Neural progenitor cell (in vitro differentiated cells): Measurements from ENCODE around the gene EFCAB10. TPM values are rescaled to one million over a fixed set of nuclear protein-coding genes. Genes with fewer than 3 reads are reported as not detected.

ENCODE experiments used
- DNase-seq: peaks from one replicate; pipeline ENCODE4 v3.0.0-alpha.2; 2016; ENCODE audit warnings: low spot score
- H2AFZ ChIP-seq: fragments of 200-600 bp; sonication (generic); replicated peaks from 2 replicates; pipeline ENCODE4 v1.6.1; 2016; ENCODE audit warnings: antibody characterized with exemption
- H3F3A ChIP-seq: fragments of 200-600 bp; sonication (generic); 2 replicates; pipeline ENCODE4 v1.6.1; 2016; ENCODE audit warnings: antibody characterized with exemption, low read depth
- H3K27ac ChIP-seq: fragments of 200-600 bp; sonication (generic); 2 replicates; pipeline ENCODE4 v1.5.1; 2016; ENCODE audit warnings: mild to moderate bottlenecking
- H3K27me3 ChIP-seq: fragments of 200-600 bp; sonication (generic); 2 replicates; pipeline ENCODE4 v1.6.1; 2016; ENCODE audit warnings: mild to moderate bottlenecking, moderate library complexity
- H3K36me3 ChIP-seq: fragments of 200-600 bp; sonication (generic); 2 replicates; pipeline ENCODE4 v1.5.1; 2016
- H3K4me1 ChIP-seq: fragments of 200-600 bp; sonication (generic); 2 replicates; pipeline ENCODE4 v1.6.1; 2016; ENCODE audit warnings: mixed run types
- H3K4me2 ChIP-seq: fragments of 200-600 bp; sonication (generic); 2 replicates; pipeline ENCODE4 v1.6.1; 2016
- H3K4me3 ChIP-seq: fragments of 200-600 bp; sonication (generic); 2 replicates; pipeline ENCODE4 v1.5.1; 2016
- H3K79me2 ChIP-seq: fragments of 200-600 bp; sonication (generic); 2 replicates; pipeline ENCODE4 v1.6.1; 2016; ENCODE audit warnings: low read depth
- H3K9ac ChIP-seq: fragments of 200-600 bp; sonication (generic); 2 replicates; pipeline ENCODE4 v1.6.1; 2016
- H3K9me3 ChIP-seq: fragments of 200-600 bp; sonication (generic); 2 replicates; pipeline ENCODE4 v1.5.1; 2016; ENCODE audit warnings: low read depth
- H4K20me1 ChIP-seq: fragments of 200-600 bp; sonication (generic); 2 replicates; pipeline ENCODE4 v1.6.1; 2016; ENCODE audit warnings: low read depth
- H3K27ac Mint-ChIP-seq: 3 replicates; pipeline ENCODE4 v1.8.0; 2021; ENCODE audit warnings: mixed read lengths
- H3K27me3 Mint-ChIP-seq: 2 replicates; pipeline ENCODE4 v1.8.0; 2022; ENCODE audit warnings: low read depth, mild to moderate bottlenecking, inconsistent platforms, moderate library complexity, mixed read lengths; ENCODE audit not compliant: insufficient read depth
- H3K36me3 Mint-ChIP-seq: 3 replicates; pipeline ENCODE4 v1.8.0; 2021; ENCODE audit warnings: mixed read lengths
- H3K4me1 Mint-ChIP-seq: 3 replicates; pipeline ENCODE4 v1.8.0; 2021; ENCODE audit warnings: mixed read lengths
- H3K4me3 Mint-ChIP-seq: 3 replicates; pipeline ENCODE4 v1.8.0; 2021; ENCODE audit warnings: mild to moderate bottlenecking, moderate library complexity, mixed read lengths
- H3K9me3 Mint-ChIP-seq: 3 replicates; pipeline ENCODE4 v1.8.0; 2020; ENCODE audit warnings: mixed read lengths
- EZH2 ChIP-seq: fragments of 200-600 bp; sonication (generic); IDR thresholded peaks from 2 replicates; pipeline ENCODE4 v1.6.1; 2017; ENCODE audit warnings: antibody characterized with exemption, mild to moderate bottlenecking, moderate library complexity
- EZH2phosphoT487 ChIP-seq: fragments of 200-600 bp; sonication (generic); IDR thresholded peaks from 2 replicates; pipeline ENCODE4 v1.6.1; 2017; ENCODE audit warnings: antibody characterized with exemption
- total RNA-seq: library from RNA; depleted of rRNA; stranded (reverse); fragments of >200 nt; gene quantifications from 2 replicates; pipeline ENCODE4 v1.2.3, GENCODE V29; 2015; ENCODE audit warnings: low replicate concordance
- TF ChIP-seq, protein P1 (sequence below): fragments of 200-600 bp; sonication (generic); IDR thresholded peaks from 2 replicates; pipeline ENCODE4 v1.5.1; 2017; ENCODE audit warnings: antibody characterized with exemption, mild to moderate bottlenecking

Gene EFCAB10
- total RNA-seq, 1 donor from 2014 or later: 5.0 TPM

DNA sequence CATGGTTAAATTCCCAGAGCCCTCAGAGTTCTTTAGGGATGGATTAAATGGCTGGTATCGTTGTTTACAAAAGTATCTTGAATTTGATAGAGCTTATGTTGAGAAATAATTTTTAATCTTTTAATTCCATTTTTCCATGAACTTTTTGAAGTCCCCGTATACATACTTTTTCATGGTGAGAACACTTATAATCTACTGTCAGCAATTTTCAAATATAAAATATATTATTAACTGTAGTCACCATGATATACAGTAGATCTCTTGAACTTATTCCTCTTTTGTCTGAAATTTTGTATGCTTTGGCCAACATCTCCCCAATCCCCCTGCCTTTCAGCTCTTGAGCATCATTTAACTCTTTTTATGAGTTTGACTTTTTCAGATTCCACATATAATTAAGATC lies 9.4 kb downstream of the EFCAB10 start:
- TF ChIP-seq EZH2phosphoT487: no peak
- TF ChIP-seq, protein P1, sequence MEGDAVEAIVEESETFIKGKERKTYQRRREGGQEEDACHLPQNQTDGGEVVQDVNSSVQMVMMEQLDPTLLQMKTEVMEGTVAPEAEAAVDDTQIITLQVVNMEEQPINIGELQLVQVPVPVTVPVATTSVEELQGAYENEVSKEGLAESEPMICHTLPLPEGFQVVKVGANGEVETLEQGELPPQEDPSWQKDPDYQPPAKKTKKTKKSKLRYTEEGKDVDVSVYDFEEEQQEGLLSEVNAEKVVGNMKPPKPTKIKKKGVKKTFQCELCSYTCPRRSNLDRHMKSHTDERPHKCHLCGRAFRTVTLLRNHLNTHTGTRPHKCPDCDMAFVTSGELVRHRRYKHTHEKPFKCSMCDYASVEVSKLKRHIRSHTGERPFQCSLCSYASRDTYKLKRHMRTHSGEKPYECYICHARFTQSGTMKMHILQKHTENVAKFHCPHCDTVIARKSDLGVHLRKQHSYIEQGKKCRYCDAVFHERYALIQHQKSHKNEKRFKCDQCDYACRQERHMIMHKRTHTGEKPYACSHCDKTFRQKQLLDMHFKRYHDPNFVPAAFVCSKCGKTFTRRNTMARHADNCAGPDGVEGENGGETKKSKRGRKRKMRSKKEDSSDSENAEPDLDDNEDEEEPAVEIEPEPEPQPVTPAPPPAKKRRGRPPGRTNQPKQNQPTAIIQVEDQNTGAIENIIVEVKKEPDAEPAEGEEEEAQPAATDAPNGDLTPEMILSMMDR: no peak
- no peak for TF ChIP-seq EZH2
- Mint-ChIP-seq H3K4me1 (no peaks in the 10 kb centered on the region), H3K27ac (no peak overlapping the region), H3K27me3 (peaks cover 5% of the 10 kb centered on the region), H3K36me3 (peaks cover 5% of the 10 kb centered on the region), H3K4me3 (no peak overlapping the region), H3K9me3 (peaks cover 2% of the 10 kb centered on the region)
- H3F3A ChIP-seq: no peaks in the 10 kb centered on the region
- no peaks in the 10 kb centered on the region for H3K27me3 ChIP-seq
- no peak overlapping the region for H3K4me2 ChIP-seq
- H3K9ac ChIP-seq: no peak overlapping the region
- no peaks in the 10 kb centered on the region for H4K20me1 ChIP-seq
- no peak overlapping the region for H3K27ac ChIP-seq
- DNase-seq: no peak
- H3K9me3 ChIP-seq: no peaks in the 10 kb centered on the region
- peaks cover 4% of the 10 kb centered on the region for H3K36me3 ChIP-seq
- H3K4me3 ChIP-seq: no peak overlapping the region
- no peak overlapping the region for H2AFZ ChIP-seq
- H3K4me1 ChIP-seq: no peaks in the 10 kb centered on the region
- no peaks in the 10 kb centered on the region for H3K79me2 ChIP-seq

GRCh38 chr7:105567821-105568220 lies 13.5 kb downstream of the EFCAB10 start:
- Mint-ChIP-seq H3K27ac (no peak overlapping the region), H3K4me3 (no peak overlapping the region), H3K4me1 (no peaks in the 10 kb centered on the region), H3K9me3 (no peaks in the 10 kb centered on the region), H3K36me3 (peaks cover 12% of the 10 kb centered on the region), H3K27me3 (no peaks in the 10 kb centered on the region)
- Histone ChIP-seq H4K20me1 (no peaks in the 10 kb centered on the region), H3F3A (no peaks in the 10 kb centered on the region), H3K79me2 (no peaks in the 10 kb centered on the region), H3K36me3 (peaks cover 9% of the 10 kb centered on the region), H3K4me1 (no peaks in the 10 kb centered on the region), H3K4me2 (no peak overlapping the region), H3K27ac (no peak overlapping the region), H3K9me3 (no peaks in the 10 kb centered on the region), H3K27me3 (no peaks in the 10 kb centered on the region), H3K4me3 (no peak overlapping the region), H3K9ac (no peak overlapping the region), H2AFZ (no peak overlapping the region)
- DNase-seq: no peak
- no peak for TF ChIP-seq EZH2phosphoT487
- TF ChIP-seq EZH2: no peak
- TF ChIP-seq, protein P1: no peak

- no peaks in the 10 kb centered on the region for H4K20me1 ChIP-seq
- Mint-ChIP-seq H3K27me3 (no peaks in the 10 kb centered on the region), H3K36me3 (peaks cover 12% of the 10 kb centered on the region)
Measured at GRCh38 chr7:105567024-105567423, 14.3 kb downstream of the EFCAB10 start.

More at GRCh38 chr7:105567024-105567423, 14.3 kb downstream of the EFCAB10 start:
- Histone ChIP-seq H3K36me3 (peaks cover 9% of the 10 kb centered on the region), H3K9ac (no peak overlapping the region), H3K79me2 (no peaks in the 10 kb centered on the region), H3F3A (no peaks in the 10 kb centered on the region), H3K4me1 (no peaks in the 10 kb centered on the region), H3K4me3 (no peak overlapping the region), H3K27me3 (no peaks in the 10 kb centered on the region), H3K9me3 (no peaks in the 10 kb centered on the region), H2AFZ (no peak overlapping the region), H3K27ac (no peak overlapping the region), H3K4me2 (no peak overlapping the region)
- no peaks in the 10 kb centered on the region for H3K4me1 Mint-ChIP-seq
- H3K27ac Mint-ChIP-seq: no peak overlapping the region
- H3K9me3 Mint-ChIP-seq: no peaks in the 10 kb centered on the region
- TF ChIP-seq EZH2phosphoT487 (no peak), EZH2 (no peak)
- TF ChIP-seq, protein P1: no peak
- H3K4me3 Mint-ChIP-seq: no peak overlapping the region
- no peak for DNase-seq
